HG03378 (cell line): ENCODE data around the gene B3GAT1.
"Not testable (repeated sequence)": the region's sequence is repeated elsewhere in the genome, so short reads cannot be mapped to it uniquely, and the experiment has no call there.

Source experiments
- ATAC-seq: cut with Tn5 transposase; IDR thresholded peaks from one replicate; pipeline ENCODE4 v1.9.1; 2021; ENCODE audit warnings: mild to moderate bottlenecking, moderate library complexity; ENCODE audit not compliant: unreplicated experiment

Gene B3GAT1

GRCh38 chr11:134358856-134359490 is 53.1 kb downstream of the B3GAT1 start:
- ATAC-seq = no peak

DNA sequence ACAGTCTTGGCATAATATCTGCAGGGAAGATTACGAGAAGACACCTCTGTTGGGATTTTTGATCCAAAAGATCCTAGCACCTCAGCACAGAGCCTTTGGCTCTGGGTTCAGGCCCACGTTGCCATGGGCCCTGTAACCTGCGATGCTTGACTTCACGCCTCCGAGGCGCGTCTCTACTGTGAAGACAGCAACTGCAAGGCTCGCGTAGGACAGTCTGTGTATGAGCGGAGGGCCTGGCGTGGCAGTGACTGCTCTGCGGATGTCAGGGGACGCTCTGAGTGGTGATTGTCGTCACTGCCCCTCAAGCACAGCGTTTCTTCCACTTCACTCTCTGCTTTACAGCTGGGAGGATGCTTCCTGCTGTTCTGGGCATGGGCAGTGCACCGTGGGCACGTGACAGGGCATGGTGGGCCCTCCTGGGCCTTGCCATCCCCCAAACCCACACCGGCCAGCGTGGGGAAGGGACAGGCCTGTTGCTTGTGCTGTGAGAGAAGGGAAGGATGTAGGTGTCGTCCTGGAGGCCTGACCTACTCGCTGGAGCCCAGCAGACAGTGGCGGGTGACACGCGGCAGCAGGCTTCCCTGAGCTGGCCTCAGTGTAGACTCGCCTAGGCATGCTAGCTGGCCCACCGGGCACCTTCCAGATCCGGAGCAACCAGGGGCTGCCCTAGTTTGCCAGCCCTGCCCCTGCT is 53.7 kb downstream of the B3GAT1 start:
- ATAC-seq = no peak

- no peak for ATAC-seq
These were observed 54.5 kb downstream of the B3GAT1 start for GRCh38 chr11:134357545-134357839.

- ATAC-seq = no peak
These were observed 55.1 kb downstream of the B3GAT1 start for GRCh38 chr11:134356656-134357544.

DNA sequence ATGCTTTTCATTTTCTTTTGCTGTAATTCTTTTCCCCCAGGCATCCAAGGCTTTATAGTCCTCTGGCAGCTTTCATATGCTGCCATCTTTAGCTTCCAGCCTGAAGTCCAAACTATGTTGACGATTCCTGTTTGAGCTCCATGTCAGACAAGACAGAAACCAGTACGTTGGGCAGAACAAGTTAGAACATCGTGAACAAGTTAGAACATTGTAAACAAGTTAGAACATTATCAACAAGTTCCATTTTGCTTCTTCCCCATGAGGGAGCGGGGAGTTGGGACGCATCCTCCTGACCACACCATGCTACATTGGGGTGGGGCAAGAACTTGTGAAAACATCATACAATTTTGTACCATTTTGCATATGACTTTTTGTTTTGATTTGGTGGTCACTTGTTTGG is 56.4 kb downstream of the B3GAT1 start:
- no peak for ATAC-seq

DNA sequence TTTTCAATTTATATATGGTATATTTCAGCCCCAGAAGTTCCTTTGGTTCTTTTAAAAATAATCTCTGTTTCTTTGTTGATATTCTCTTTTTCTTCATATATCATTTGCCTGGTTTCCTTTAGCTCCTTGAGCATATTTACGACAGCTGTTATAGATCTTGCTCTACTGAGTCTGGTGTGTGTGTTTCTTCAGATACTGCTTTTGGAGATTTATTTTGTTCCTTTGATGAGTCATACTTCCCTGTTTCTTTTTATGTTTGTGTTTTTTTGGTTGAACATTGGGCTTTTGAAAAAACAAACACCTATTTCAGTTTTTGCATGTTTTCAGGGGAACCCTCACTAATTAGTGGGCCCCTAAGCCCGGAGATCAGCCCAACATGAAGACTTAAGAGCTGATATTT is 56.9 kb downstream of the B3GAT1 start:
- ATAC-seq = no peak

DNA sequence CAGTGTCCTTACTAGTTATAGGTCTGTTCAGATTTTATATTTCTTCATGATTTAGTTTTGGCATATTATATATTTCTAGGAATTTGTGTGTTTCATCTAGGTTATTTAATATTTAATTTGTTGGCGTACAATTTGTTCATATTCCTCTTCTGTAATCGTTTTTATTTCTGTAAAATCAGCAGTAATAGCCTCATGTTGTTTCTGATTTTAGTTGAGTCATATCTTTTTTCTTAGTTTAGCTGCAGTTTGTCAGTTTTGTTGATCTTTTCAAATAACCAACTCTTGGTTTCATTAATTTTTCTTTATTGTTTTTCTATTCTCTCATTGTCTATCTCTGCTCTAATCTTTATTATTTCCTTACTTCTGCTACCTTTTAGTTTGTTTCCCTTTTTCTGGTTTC is 59.9 kb downstream of the B3GAT1 start:
- no peak for ATAC-seq

- ATAC-seq = peak; percentile 67
These were observed 61.7 kb downstream of the B3GAT1 start for GRCh38 chr11:134350381-134350780.

- no peak for ATAC-seq
These were observed 62.2 kb downstream of the B3GAT1 start for GRCh38 chr11:134349802-134350355.

DNA sequence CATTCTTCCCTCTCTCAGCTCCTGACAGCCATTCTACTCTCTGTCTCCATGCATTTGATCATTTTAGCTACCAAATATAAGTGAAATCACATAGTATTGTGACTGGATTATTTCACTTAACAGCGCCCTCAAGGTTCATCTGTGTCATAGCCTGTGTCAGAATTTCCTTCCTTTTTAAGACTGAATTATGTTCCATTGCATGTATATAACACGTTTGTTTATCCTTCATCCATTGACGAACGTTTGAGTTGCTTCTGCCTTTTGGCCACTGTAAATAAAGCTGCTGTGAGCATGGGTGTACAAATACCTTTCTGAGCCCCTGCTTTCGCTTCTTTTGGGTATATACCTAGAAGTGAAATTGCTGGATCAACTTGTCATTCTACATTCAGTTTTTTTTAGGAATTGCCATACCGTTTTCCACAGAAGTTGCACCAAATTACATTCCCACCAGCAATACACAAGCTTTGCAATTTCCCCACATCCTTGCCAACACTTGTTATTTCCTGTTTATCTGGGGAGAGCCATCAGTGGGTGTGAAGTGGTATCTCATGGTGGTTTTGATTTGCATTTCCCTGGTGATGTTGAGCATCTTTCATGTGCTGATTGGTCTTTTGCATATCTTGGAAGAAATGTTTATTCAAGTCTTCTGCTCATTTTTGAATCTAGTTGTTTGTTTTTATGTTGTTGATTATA is 62.8 kb downstream of the B3GAT1 start:
- ATAC-seq = no peak

DNA sequence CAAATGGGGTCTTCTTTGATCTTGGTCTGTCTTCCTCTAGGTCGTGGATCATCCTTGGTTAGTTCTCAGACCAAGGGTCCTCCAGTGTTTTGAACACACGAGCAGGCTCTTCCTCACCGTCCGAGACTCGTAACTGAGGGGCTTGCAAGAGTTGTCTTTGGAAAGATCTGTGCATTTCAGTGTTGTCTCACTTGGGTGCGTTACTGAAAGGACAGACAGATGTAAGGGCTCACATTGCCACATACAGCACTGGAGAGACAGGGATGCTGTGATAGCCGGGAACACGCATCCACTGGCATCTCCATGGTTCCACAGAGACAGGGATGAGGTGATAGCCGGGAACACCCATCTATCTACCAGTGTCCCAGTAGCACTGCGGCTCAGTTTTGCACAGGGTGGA is 64.6 kb downstream of the B3GAT1 start:
- ATAC-seq = no peak

DNA sequence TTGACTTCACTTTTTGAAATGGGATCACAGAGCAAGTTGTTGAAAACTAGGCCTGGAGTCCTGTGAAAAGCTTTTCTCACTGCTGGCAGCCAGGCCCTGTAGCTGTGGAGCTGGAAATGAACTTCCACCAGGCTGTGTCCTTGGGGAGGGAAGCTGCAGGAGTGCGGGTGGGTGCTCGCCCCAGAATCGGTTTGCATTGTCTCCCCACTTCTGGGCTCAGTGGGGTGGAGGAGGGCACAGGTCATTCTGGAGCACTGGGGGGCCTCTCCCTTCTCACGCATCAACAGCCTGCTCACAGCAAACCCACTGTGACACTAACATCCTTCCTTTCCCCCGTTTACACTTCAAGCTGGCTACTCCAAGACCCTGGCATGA is 65.1 kb downstream of the B3GAT1 start:
- no peak for ATAC-seq

DNA sequence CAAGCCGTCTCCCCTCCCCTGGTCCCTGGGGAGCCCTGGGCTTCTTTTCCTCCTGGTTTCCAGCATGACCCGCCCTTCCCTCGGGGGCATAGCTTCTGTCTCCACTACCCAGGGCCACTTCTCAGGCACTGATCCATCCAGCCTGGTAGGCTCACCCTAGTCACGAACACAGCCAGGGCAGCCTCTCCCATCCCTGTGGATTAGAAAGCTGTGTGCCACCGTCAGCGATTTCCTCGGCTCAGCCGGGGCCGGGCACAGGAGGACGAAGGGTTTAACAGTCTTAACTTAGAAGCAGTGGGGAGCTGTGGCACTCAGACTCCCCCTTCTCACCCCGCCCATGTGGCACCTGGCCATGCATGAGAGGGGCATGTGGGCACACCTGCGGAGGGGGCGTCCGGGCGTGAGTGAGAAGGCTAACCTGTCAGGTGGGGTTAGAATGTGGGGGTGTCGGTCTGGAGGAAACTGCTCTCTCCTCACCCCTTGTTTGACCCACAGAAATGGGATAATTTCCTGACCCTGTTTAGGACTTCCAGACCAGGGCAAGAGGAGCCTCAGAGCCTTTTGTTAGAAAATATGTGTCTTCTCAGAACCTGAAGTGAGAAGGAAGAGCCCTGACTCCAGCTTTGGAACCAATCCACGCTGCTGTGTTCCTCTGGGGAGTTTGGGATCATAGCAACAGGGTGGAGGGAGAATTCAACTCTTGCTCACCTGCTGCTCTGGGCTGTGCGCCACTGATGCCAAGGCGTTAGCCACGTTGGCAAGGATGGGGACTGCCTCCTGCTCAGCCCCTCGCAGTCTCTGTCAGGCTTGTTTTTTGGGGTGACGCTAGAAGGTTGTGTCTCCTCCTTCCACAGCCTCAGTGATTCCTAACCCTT is 65.7 kb downstream of the B3GAT1 start:
- ATAC-seq = no peak

- no peak for ATAC-seq
These were observed 66.8 kb downstream of the B3GAT1 start for GRCh38 chr11:134345237-134345550.

DNA sequence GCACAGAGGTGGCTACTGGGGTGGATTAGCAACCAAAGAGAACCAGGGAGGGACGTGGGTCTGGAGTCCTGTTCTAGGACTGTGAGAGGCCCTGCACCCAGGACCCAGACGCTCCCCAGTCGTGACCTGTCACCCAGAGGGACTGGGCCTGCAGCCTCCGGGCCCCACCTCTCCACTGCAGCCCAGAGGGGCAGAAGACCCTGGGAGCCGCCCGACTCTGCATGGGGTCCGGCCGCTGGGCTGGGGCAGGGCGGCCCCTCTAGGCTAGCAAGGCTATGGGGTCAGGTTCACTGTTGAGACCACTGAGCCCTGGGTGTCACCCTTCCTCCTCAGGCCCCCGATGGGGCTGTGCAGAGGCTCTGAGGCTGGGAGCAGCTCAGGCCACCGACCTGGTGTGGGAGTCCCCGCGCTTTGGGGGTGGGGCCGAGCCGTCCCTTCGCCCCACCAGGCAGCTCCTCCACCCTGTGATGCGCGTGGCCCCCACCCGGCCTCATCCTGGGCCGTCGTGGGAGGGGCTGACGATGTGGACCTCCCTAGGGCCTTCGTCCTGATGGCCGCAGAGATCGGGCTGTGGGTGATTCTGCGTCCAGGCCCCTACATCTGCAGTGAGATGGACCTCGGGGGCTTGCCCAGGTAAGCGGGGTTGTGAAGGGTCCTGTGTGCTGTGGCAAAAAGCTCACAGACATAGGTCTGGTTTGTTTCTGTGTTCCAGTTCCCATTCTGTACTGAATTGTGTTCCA is 67.4 kb downstream of the B3GAT1 start:
- not testable (repeated sequence) for ATAC-seq

DNA sequence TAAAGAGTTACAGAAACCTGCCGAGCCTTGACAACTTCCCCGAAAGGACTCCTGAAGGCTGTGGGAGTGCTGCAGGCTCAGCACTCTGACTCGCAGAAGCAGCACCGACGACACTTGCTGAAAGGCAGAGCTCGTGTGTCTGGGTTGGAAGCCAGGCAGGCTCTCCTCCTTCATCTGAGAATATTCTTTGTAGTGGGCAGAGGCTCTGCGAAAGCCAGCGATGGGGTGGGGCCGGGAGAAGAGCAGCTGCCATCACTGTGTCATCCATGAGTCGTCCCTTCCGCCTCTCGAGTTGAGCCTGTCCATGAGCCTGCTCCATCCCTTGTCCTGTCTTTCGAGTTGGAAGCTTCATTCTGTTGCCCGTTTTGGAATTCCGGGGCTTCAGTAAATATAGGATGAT is 68.4 kb downstream of the B3GAT1 start:
- no peak for ATAC-seq

GRCh38 chr11:134342572-134343340 is 69.3 kb downstream of the B3GAT1 start:
- ATAC-seq = no peak

- no peak for ATAC-seq
These were observed 70.1 kb downstream of the B3GAT1 start for GRCh38 chr11:134341805-134342571.
